Stimulated activated naive CD8-positive, alpha-beta T cell treated with anti-CD3 and anti-CD28 coated beads, Interleukin-15, amount 100 ng/mL, for 72 hours (primary cell): ENCODE results near the gene LIPI.

Source experiments
- ATAC-seq: fragments of 150-1000 bp; cut with Tn5 transposase; 2 replicates; pipeline ENCODE4 v1.10.0; 2021; ENCODE audit warnings: mild to moderate bottlenecking, moderate library complexity
- DNase-seq, 2 donors: peaks; one replicate each; pipeline ENCODE4 v3.0.0; 2021 to 2022
- H3K27ac Mint-ChIP-seq, 2 donors: one replicate each; pipeline ENCODE4 v1.8.0; 2022; ENCODE audit warnings: mild to moderate bottlenecking in 2 of 2, mixed read lengths in 2 of 2, moderate library complexity in 2 of 2
- H3K27me3 Mint-ChIP-seq: one replicate; pipeline ENCODE4 v1.8.0; 2022; ENCODE audit warnings: mixed read lengths
- H3K4me1 Mint-ChIP-seq: one replicate; pipeline ENCODE4 v1.8.0; 2022; ENCODE audit warnings: mild to moderate bottlenecking, mixed read lengths
- H3K4me3 Mint-ChIP-seq, 2 donors: one replicate each; pipeline ENCODE4 v1.8.0; 2022; ENCODE audit warnings: mild to moderate bottlenecking in 2 of 2, mixed read lengths in 2 of 2, moderate library complexity in 1 of 2
- H3K9me3 Mint-ChIP-seq, 2 donors: one replicate each; pipeline ENCODE4 v1.8.0; 2022; ENCODE audit warnings: mixed read lengths in 2 of 2

LIPI gene

GRCh38 chr21:14210738-14211137, at the start of gene LIPI:
Gene LIPI, minus strand, starts transcription at chr21:14210955. Its CDS starts 110 bp downstream, at chr21:14210845.
- DNase-seq (no peak), ATAC-seq (no peak)
- Mint-ChIP-seq H3K4me1 (no peaks in the 10 kb centered on the region), H3K9me3 (no peaks in the 10 kb centered on the region), H3K27me3 (peaks cover 8% of the 10 kb centered on the region), H3K27ac (no peak within 1 kb of the TSS), H3K4me3 (no peak within 1 kb of the TSS)

- Mint-ChIP-seq H3K9me3 (no peaks in the 10 kb centered on the region), H3K4me3 (no peak overlapping the region), H3K27ac (no peak overlapping the region), H3K4me1 (peaks cover 9% of the 10 kb centered on the region), H3K27me3 (no peaks in the 10 kb centered on the region)
- ATAC-seq: no peak
- no peak for DNase-seq
Measured at GRCh38 chr21:14260174-14260764, 49.5 kb upstream of the LIPI start.

DNA sequence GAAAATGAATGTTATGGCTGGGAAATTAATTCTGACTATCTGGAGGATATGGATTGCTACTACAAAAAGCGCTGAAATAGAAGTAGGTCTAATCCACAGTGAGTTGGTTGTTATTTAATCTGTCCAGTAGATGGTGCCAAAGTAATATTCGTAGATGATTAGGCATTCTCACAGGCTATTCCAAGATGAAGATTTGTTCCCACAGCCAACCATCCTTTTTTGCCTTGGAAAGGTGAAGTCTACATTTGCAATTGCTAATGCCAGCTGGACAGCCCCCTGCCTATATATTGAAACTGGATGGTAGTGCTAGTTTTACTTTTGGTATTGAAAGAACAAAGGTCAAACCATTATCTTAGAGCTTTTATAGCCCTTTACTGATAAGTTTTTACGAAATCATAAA, 49.0 kb upstream of the LIPI start:
- Mint-ChIP-seq H3K4me1 (peaks cover 9% of the 10 kb centered on the region), H3K27me3 (no peaks in the 10 kb centered on the region), H3K9me3 (no peaks in the 10 kb centered on the region), H3K27ac (no peak overlapping the region), H3K4me3 (no peak overlapping the region)
- DNase-seq (no peak), ATAC-seq (no peak)

DNA sequence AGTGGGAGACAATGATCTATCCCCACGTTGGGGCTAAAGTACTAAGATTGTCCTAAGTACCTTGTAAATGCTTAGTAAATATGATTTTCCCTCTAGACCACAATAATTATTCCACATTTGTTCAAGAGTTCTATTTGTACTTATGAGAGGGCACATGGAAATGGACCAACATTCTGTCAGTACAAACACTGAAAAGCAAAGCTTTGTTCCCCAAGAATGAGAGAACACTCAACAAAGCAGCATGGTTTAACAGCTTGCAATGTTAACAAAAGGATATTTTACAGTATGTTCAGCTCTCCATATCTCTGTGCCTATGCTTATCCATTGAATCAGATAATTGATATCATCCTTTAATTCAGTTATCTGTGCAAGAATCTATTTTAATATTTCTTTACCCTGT, 40.6 kb upstream of the LIPI start:
- Mint-ChIP-seq H3K4me1 (no peaks in the 10 kb centered on the region), H3K27ac (no peak overlapping the region), H3K27me3 (peaks cover 12% of the 10 kb centered on the region), H3K4me3 (no peak overlapping the region), H3K9me3 (no peaks in the 10 kb centered on the region)
- ATAC-seq (no peak), DNase-seq (no peak)

DNA sequence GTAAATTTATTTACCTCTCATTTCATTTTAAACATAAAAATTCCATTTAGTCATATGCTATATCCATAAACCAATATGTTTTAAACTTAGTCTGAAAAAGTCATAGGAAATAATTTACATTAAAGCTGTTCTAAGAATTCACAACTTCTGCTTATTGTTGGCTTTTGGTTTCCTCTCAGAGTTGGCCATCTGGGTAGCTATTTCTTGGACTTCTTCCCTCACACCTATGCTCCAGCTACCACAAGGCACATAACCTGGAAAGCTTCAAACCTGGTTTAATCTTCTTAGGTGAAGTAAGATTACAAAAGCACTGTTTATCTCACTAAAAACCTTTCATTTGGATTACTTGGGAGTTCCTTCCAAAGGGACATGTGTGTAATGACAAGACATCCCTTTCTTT, 35.0 kb upstream of the LIPI start:
- Mint-ChIP-seq H3K27ac (no peak overlapping the region), H3K4me3 (no peak overlapping the region), H3K27me3 (peaks cover 16% of the 10 kb centered on the region), H3K9me3 (no peaks in the 10 kb centered on the region), H3K4me1 (no peaks in the 10 kb centered on the region)
- no peak for ATAC-seq
- no peak for DNase-seq

- no peaks in the 10 kb centered on the region for H3K9me3 Mint-ChIP-seq
- H3K27me3 Mint-ChIP-seq: peaks cover 12% of the 10 kb centered on the region
- DNase-seq: no peak
- ATAC-seq: no peak
- H3K4me1 Mint-ChIP-seq: no peaks in the 10 kb centered on the region
- H3K4me3 Mint-ChIP-seq: no peak overlapping the region
- H3K27ac Mint-ChIP-seq: no peak overlapping the region
Measured at GRCh38 chr21:14244911-14245310, 34.2 kb upstream of the LIPI start.

- Mint-ChIP-seq H3K4me3 (no peak overlapping the region), H3K9me3 (no peaks in the 10 kb centered on the region), H3K27me3 (peaks cover 8% of the 10 kb centered on the region), H3K27ac (no peak overlapping the region), H3K4me1 (no peaks in the 10 kb centered on the region)
- ATAC-seq (no peak), DNase-seq (no peak)
Measured at GRCh38 chr21:14243874-14244273, 33.1 kb upstream of the LIPI start.

GRCh38 chr21:14243461-14243860, 32.7 kb upstream of the LIPI start:
- Mint-ChIP-seq H3K4me3 (no peak overlapping the region), H3K9me3 (no peaks in the 10 kb centered on the region), H3K27me3 (peaks cover 8% of the 10 kb centered on the region), H3K4me1 (no peaks in the 10 kb centered on the region), H3K27ac (no peak overlapping the region)
- no peak for ATAC-seq
- no peak for DNase-seq

DNA sequence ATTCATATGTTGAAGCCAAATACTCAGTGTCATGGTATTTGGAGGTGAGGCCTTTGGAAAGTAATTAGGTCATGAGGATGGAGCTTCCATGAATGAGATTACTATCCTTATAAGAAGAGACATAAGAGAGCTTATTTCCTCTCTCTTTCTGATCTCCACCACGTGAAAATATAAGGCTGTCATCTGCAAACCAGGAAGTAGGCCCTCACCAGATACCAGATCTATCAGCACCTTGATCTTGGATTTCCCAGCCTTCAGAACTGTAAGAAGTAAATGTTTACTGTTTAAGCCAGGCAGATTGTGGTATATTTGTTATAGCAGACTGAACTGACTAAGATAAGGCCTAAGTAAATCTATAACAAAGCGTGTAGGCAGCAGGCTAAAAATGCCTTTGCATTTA, 30.5 kb upstream of the LIPI start:
- Mint-ChIP-seq H3K4me3 (no peak overlapping the region), H3K9me3 (no peaks in the 10 kb centered on the region), H3K27ac (no peak overlapping the region), H3K4me1 (no peaks in the 10 kb centered on the region), H3K27me3 (peaks cover 3% of the 10 kb centered on the region)
- no peak for DNase-seq
- no peak for ATAC-seq

GRCh38 chr21:14239281-14239680, 28.5 kb upstream of the LIPI start:
- Mint-ChIP-seq H3K4me1 (no peaks in the 10 kb centered on the region), H3K27ac (no peak overlapping the region), H3K4me3 (no peak overlapping the region), H3K9me3 (no peaks in the 10 kb centered on the region), H3K27me3 (no peaks in the 10 kb centered on the region)
- no peak for ATAC-seq
- no peak for DNase-seq

GRCh38 chr21:14236180-14236579, 25.4 kb upstream of the LIPI start:
- Mint-ChIP-seq H3K9me3 (no peaks in the 10 kb centered on the region), H3K27ac (no peak overlapping the region), H3K27me3 (no peaks in the 10 kb centered on the region), H3K4me1 (no peaks in the 10 kb centered on the region), H3K4me3 (no peak overlapping the region)
- DNase-seq (no peak), ATAC-seq (no peak)

GRCh38 chr21:14235101-14235500, 24.3 kb upstream of the LIPI start:
- no peaks in the 10 kb centered on the region for H3K27me3 Mint-ChIP-seq
- no peak overlapping the region for H3K27ac Mint-ChIP-seq
- ATAC-seq (no peak), DNase-seq (no peak)
- H3K4me1 Mint-ChIP-seq: no peaks in the 10 kb centered on the region
- no peak overlapping the region for H3K4me3 Mint-ChIP-seq
- H3K9me3 Mint-ChIP-seq: peaks cover 4 to 6% of the 10 kb centered on the region in 2 donors

- Mint-ChIP-seq H3K27me3 (no peaks in the 10 kb centered on the region), H3K27ac (no peak overlapping the region), H3K4me3 (no peak overlapping the region)
Measured at GRCh38 chr21:14229399-14229798, 18.6 kb upstream of the LIPI start.

GRCh38 chr21:14223365-14223764, 12.6 kb upstream of the LIPI start:
- Mint-ChIP-seq H3K4me3 (no peak overlapping the region), H3K27me3 (no peaks in the 10 kb centered on the region), H3K27ac (no peak overlapping the region), H3K9me3 (peaks cover under 1% of the 10 kb centered on the region in 2 donors), H3K4me1 (no peaks in the 10 kb centered on the region)
- ATAC-seq: no peak
- no peak for DNase-seq

More at GRCh38 chr21:14229399-14229798, 18.6 kb upstream of the LIPI start:
- ATAC-seq (no peak), DNase-seq (no peak)
- H3K4me1 Mint-ChIP-seq: no peaks in the 10 kb centered on the region
- H3K9me3 Mint-ChIP-seq: peaks cover 22% of the 10 kb centered on the region in 2 donors

DNA sequence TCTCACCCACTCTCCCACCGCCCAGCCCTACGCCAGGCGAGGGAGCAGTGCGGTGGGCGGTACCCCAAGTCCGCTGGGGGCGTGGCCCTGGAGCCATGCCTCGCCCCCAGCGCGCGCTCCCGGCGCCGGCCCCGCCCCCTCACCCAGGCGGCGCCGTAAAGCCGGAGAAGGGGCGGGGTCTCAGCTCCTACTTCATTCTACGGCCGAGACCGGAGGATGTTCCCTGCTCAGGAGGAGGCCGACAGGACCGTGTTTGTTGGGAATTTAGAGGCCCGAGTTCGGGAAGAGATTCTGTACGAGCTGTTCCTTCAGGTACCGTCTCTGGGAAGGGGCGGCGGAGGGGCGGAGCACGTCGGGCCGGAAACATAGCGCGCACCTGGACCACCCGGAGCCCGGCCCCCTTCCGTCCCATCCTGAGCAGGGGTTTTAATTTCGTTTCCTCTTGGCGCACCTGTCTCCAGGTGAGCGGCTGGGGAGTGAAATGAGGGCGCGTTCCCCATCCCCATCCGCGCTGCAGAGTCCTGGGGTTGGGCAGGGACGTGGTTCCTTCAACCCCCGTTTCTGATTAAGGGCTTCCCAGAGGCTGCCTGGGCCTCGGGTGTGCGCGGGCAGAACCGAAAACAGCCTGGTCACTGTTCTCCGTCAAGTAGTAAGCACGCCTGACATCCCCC, 5.4 kb upstream of the LIPI start, which contains the start of gene RBM11:
TSS of gene RBM11 (plus strand) at position 187 of the 671 bp plus-strand sequence. CDS start at position 217, 30 bp downstream.
- peak within 1 kb of the TSS; percentile 84 to 89 for H3K4me3 Mint-ChIP-seq
- no peaks in the 10 kb centered on the region for H3K9me3 Mint-ChIP-seq
- peaks cover 7% of the 10 kb centered on the region for H3K4me1 Mint-ChIP-seq
- ATAC-seq: peak; percentile 98
- peak; percentile 78 to 80 for DNase-seq
- H3K27me3 Mint-ChIP-seq: peaks cover 8% of the 10 kb centered on the region
- H3K27ac Mint-ChIP-seq: peak within 1 kb of the TSS; percentile 81 to 89

DNA sequence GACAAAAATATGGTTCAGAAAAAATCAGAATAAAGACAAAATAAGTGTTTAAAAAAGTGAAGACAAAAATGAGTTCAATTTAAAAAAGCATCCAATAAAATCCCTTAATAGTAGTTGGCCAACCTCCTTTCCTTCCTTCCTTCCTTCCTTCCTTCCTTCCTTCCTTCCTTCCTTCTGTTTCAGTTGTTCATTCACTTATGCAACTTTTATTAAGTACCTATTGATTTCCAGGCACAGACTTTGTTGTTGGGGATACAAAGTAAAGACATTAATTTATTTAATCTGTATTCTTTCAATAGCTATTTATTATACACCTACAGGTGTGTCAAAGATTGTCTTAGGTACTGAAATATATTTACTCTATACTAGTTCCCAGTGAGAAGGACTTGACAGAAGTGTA, 2.4 kb upstream of the LIPI start:
- ATAC-seq (no peak), DNase-seq (no peak)
- H3K27me3 Mint-ChIP-seq: peaks cover 8% of the 10 kb centered on the region
- no peak overlapping the region for H3K27ac Mint-ChIP-seq
- H3K4me1 Mint-ChIP-seq: peaks cover 7% of the 10 kb centered on the region
- H3K9me3 Mint-ChIP-seq: no peaks in the 10 kb centered on the region
- H3K4me3 Mint-ChIP-seq: no peak overlapping the region

- Mint-ChIP-seq H3K4me1 (no peaks in the 10 kb centered on the region), H3K9me3 (peaks cover 0 to 1% of the 10 kb centered on the region in 2 donors), H3K27me3 (peaks cover 1% of the 10 kb centered on the region), H3K27ac (no peak overlapping the region), H3K4me3 (no peak overlapping the region)
- ATAC-seq (no peak), DNase-seq (no peak)
Measured at GRCh38 chr21:14206222-14206621, 4.5 kb downstream of the LIPI start.
